ENCODE measurements around the gene CPEB3. TPM values are rescaled to one million over a fixed set of nuclear protein-coding genes. Genes with fewer than 3 reads are reported as not detected.

CPEB3 gene
- total and polyA plus RNA-seq, 9 of the 15 experiments (the other 6 are each of a cell fraction or from before 2014, with no cell fraction given): 0.15 to 1.2 (median 0.51) TPM

DNA sequence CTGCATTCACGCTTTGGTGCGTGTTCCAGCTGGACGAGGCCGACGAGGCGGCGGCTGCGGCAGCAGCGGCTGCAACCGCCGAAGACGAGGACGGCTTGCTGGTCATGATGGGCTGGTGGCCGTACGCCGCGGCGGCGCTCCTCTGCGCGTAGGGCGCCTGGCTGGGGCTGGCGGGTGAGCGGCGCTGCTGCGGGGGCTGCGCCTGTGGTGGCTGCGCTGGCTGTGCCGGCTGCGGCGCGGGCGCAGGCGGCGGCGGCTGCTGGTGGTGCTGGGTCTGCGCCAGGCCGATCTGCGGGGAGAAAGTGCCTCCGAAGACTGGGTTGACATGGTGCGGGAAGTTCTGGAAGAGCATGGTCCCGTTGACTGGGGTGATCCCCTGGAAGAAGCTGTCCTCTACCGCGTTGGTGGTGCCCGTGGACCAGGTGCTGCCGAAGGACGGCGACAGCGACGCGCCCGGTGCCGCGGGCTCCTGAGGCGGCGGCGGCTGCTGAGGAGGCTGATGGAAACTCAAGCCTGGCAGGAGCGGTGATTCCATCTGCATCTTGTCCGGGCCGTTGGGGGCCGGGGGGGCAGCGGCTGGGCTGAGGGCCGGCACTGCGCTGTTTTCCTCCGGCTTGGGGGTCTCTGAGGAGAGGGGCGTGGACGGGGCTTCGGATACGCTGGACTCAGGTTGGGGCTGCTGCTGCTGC is 51.1 kb downstream of the CPEB3 start:
- no peaks in the 10 kb centered on the region; the same call in 2 of the 3 replicates for H3K36me3 ChIP-seq (ENCODE audit: control insufficient read depth, insufficient read depth, low read length)
- intact Hi-C loops (cut with micrococcal nuclease) (no loop called here), in situ Hi-C loops (cut with MboI) (no loop called here)
- H4K20me1 ChIP-seq (replicated peaks; ENCODE audit: control insufficient read depth, insufficient read depth, low read length): no peaks in the 10 kb centered on the region
- ChIA-PET POLR2A (no interaction called here), CTCF (ENCODE audit: low intra/inter-chr PET ratio) (no interaction called here)
- FAIRE-seq (no peak), DNase-seq (ENCODE audit: extremely low read depth in 1 of 4, low spot score in 3 of 4) (no peak), ATAC-seq (no peak)
- H3K9me3 ChIP-seq (replicated peaks; ENCODE audit: control insufficient read depth, insufficient read depth, low read depth, low read length): no peaks in the 10 kb centered on the region
- no peaks in the 10 kb centered on the region for H3K79me2 ChIP-seq (ENCODE audit: control insufficient read depth, insufficient read depth, low read length)
- H3K27me3 ChIP-seq (ENCODE audit: control insufficient read depth in 2 of 2, insufficient read depth in 2 of 2, low read length in 2 of 2): no peaks in the 10 kb centered on the region
- WGBS (ENCODE audit: insufficient coverage, low coverage, missing lambda C conversion rate): 60% methylated on average over 1 of the region's 69 CpGs
- H3K4me2 ChIP-seq (ENCODE audit: insufficient read depth, low read length): peak overlapping the region; percentile 71
- no TSS peak for BruUV-seq (replicated peaks)
- peaks cover 8 to 13% of the 10 kb centered on the region in 2 experiments for H3K4me1 ChIP-seq (replicated peaks in 1 of 2; ENCODE audit: control insufficient read depth in 2 of 2, insufficient read depth in 2 of 2, low read length in 2 of 2)
- H3K9ac ChIP-seq (ENCODE audit: insufficient read depth in 1 of 2, low read depth in 2 of 2, low read length in 2 of 2): peak overlapping the region; percentile 61 to 83; a peak in 2 of 4 replicates
- H3K27ac ChIP-seq (ENCODE audit: extremely low read depth, low read depth, low read length): peak overlapping the region; percentile 77; the same call in 1 of the 3 replicates
- peak overlapping the region; percentile 43; the same call in 1 of the 2 replicates for H3K4me3 ChIP-seq
- H3K9me1 ChIP-seq (ENCODE audit: control insufficient read depth, insufficient read depth, low read length): no peaks in the 10 kb centered on the region
- H2AFZ ChIP-seq (ENCODE audit: low read depth, low read length): 0 out of 2 replicates have a peak overlapping the region, but pooled peaks have one; percentile 81
- TF ChIP-seq POLR2G (IDR thresholded peaks at IDR 0.05; ENCODE audit: low read depth, low read length): 0 out of 2 replicates have a peak, but pooled peaks have one; percentile 39
- TF ChIP-seq MAFK (IDR thresholded peaks at IDR 0.05; ENCODE audit: low read length): no peak
- no peak for TF ChIP-seq FOXA1 (IDR thresholded peaks at IDR 0.05; ENCODE audit: borderline replicate concordance)
- TF ChIP-seq, protein P1, sequence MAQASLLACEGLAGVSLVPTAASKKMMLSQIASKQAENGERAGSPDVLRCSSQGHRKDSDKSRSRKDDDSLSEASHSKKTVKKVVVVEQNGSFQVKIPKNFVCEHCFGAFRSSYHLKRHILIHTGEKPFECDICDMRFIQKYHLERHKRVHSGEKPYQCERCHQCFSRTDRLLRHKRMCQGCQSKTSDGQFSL (CRISPR knock-in tag; IDR thresholded peaks at IDR 0.05): peak; percentile 43; the same call in 1 of the 2 replicates
- TF ChIP-seq, protein P1 (tag; IDR thresholded peaks at IDR 0.05): no peak
- no peak for TF ChIP-seq PRPF4 (IDR thresholded peaks at IDR 0.05; ENCODE audit: insufficient read depth, low read depth, low read length, poor library complexity, severe bottlenecking)
- no peak for TF ChIP-seq KLF6 (CRISPR knock-in tag; IDR thresholded peaks at IDR 0.05; ENCODE audit: borderline replicate concordance)
- TF ChIP-seq ETS2 (tag; IDR thresholded peaks at IDR 0.05; ENCODE audit: borderline replicate concordance, poor library complexity, severe bottlenecking): no peak
- TF ChIP-seq RBFOX2 (IDR thresholded peaks at IDR 0.05; ENCODE audit: low read depth, low read length): peak; percentile 64
- TF ChIP-seq THRAP3 (IDR thresholded peaks at IDR 0.05; ENCODE audit: borderline replicate concordance): no peak
- TF ChIP-seq BRD4 (IDR thresholded peaks at IDR 0.05): no peak
- TF ChIP-seq, protein P2, sequence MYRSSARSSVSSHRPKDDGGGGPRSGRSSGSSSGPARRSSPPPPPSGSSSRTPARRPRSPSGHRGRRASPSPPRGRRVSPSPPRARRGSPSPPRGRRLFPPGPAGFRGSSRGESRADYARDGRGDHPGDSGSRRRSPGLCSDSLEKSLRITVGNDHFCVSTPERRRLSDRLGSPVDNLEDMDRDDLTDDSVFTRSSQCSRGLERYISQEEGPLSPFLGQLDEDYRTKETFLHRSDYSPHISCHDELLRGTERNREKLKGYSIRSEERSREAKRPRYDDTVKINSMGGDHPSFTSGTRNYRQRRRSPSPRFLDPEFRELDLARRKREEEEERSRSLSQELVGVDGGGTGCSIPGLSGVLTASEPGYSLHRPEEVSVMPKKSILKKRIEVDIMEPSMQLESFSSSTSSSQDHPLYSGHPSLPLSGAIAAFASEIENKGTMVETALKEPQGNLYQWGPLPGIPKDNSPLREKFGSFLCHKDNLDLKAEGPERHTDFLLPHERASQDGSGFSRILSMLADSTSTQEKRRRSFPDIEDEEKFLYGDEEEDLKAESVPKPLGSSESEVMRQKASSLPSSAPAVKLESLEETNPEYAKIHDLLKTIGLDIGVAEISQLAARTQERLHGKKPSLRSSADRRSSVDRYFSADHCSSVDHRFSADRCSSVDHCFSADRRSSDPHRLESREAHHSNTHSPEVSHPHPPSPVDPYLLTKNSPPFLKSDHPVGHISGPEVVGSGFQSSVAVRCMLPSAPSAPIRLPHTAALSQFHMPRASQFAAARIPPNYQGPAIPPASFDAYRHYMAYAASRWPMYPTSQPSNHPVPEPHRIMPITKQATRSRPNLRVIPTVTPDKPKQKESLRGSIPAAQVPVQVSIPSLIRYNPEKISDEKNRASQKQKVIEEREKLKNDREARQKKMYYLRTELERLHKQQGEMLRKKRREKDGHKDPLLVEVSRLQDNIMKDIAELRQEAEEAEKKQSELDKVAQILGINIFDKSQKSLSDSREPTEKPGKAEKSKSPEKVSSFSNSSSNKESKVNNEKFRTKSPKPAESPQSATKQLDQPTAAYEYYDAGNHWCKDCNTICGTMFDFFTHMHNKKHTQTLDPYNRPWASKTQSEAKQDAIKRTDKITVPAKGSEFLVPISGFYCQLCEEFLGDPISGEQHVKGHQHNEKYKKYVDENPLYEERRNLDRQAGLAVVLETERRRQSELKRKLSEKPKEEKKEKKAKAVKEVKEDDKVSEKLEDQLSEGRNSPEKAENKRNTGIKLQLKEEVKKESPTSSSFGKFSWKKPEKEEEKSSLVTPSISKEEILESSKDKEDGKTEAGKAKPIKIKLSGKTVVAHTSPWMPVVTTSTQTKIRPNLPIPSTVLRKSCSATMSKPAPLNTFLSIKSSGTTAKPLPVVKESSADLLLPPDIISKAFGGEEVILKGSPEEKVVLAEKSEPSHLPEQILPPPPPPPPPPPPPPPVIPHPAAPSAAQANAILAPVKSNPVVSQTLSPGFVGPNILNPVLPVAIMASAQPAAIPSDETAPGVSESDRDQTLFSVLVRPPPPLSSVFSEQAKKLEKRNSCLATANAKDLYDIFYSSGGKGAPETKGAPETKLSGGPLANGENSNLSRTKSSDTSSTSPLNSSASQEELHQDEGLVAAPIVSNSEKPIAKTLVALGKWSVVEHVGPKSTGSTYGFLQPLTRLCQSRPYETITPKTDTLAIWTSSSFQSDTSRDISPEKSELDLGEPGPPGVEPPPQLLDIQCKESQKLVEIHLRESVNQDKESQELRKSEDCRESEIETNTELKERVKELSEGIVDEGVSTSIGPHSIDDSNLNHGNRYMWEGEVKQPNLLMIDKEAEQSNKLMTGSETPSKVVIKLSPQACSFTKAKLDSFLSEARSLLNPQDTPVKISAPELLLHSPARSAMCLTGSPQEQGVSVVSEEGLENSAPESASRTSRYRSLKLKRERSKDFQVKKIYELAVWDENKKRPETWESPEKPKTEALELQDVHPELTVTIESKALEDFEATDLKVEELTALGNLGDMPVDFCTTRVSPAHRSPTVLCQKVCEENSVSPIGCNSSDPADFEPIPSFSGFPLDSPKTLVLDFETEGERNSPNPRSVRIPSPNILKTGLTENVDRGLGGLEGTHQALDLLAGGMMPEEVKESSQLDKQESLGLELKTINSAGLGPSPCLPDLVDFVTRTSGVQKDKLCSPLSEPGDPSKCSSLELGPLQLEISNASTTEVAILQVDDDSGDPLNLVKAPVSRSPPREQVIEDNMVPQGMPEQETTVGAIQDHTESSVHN (IDR thresholded peaks at IDR 0.05; ENCODE audit: borderline replicate concordance in 1 of 2, low read depth in 1 of 2): no peak

All from K562 (cell line).